Ishikawa (cell line): Measurements from ENCODE around the gene XPO6.

Experiments used
- CREB1 ChIP-seq: IDR thresholded peaks from 2 replicates; pipeline ENCODE4 v1.6.1; 2012; ENCODE audit warnings: low read depth
- MAX ChIP-seq: IDR thresholded peaks from 2 replicates; pipeline ENCODE4 v1.6.1; 2012
- RAD21 ChIP-seq: IDR thresholded peaks from 2 replicates; pipeline ENCODE4 v1.6.1; 2012; ENCODE audit warnings: low read depth
- REST ChIP-seq: IDR thresholded peaks from 2 replicates; pipeline ENCODE4 v1.6.1; 2012; ENCODE audit warnings: low read depth, mild to moderate bottlenecking
- TAF1 ChIP-seq: IDR thresholded peaks from 2 replicates; pipeline ENCODE4 v1.6.1; 2012; ENCODE audit warnings: low read depth, mild to moderate bottlenecking
- ZBTB7A ChIP-seq: IDR thresholded peaks from 2 replicates; pipeline ENCODE4 v1.6.1; 2012; ENCODE audit warnings: low read depth

GRCh38 chr16:28131181-28131580 lies 80.6 kb downstream of the XPO6 start:
- no peak for TF ChIP-seq MAX
- no peak for TF ChIP-seq REST
- TF ChIP-seq TAF1, result no peak
- TF ChIP-seq CREB1, result no peak
- TF ChIP-seq ZBTB7A, result no peak
- TF ChIP-seq RAD21, result no peak
